T-helper 1 cell treated with Interleukin-12 subunit alpha and Interleukin-12 subunit beta and Interleukin-4 antibody, amounts not matched to agents 30 μg/mL and 1 μg/mL, for 36 hours (primary cell): ENCODE data around the gene ULBP1.
"Not testable (repeated sequence)": the region's sequence is repeated elsewhere in the genome, so short reads cannot be mapped to it uniquely, and the experiment has no call there.

Experiments used
- H3K27ac Mint-ChIP-seq: one replicate; pipeline ENCODE4 v1.8.0; 2021; ENCODE audit warnings: mild to moderate bottlenecking, mixed read lengths
- H3K27me3 Mint-ChIP-seq: one replicate; pipeline ENCODE4 v1.8.0; 2021; ENCODE audit warnings: low read depth, mixed read lengths
- H3K36me3 Mint-ChIP-seq: one replicate; pipeline ENCODE4 v1.8.0; 2021; ENCODE audit warnings: low read depth, mixed read lengths
- H3K4me1 Mint-ChIP-seq: one replicate; pipeline ENCODE4 v1.8.0; 2021; ENCODE audit warnings: low read depth, mixed read lengths
- H3K4me3 Mint-ChIP-seq: one replicate; pipeline ENCODE4 v1.8.0; 2021; ENCODE audit warnings: mild to moderate bottlenecking, moderate library complexity, mixed read lengths
- H3K9me3 Mint-ChIP-seq: one replicate; pipeline ENCODE4 v1.8.0; 2021; ENCODE audit warnings: mixed read lengths

The ULBP1 gene

GRCh38 chr6:149939909-149940671 lies 23.7 kb upstream of the ULBP1 start:
- no peaks in the 10 kb centered on the region for H3K9me3 Mint-ChIP-seq
- H3K27ac Mint-ChIP-seq = peak overlapping the region; percentile 38
- H3K36me3 Mint-ChIP-seq = no peaks in the 10 kb centered on the region
- peaks cover 35% of the 10 kb centered on the region for H3K4me1 Mint-ChIP-seq
- H3K4me3 Mint-ChIP-seq = peak overlapping the region; percentile 7
- peaks cover 82% of the 10 kb centered on the region for H3K27me3 Mint-ChIP-seq

- Mint-ChIP-seq H3K4me3 (peak overlapping the region; percentile 7), H3K27ac (peak overlapping the region; percentile 38), H3K27me3 (peaks cover 80% of the 10 kb centered on the region), H3K36me3 (no peaks in the 10 kb centered on the region), H3K9me3 (no peaks in the 10 kb centered on the region), H3K4me1 (peaks cover 34% of the 10 kb centered on the region)
These were observed 23.1 kb upstream of the ULBP1 start for GRCh38 chr6:149940672-149940982.

GRCh38 chr6:149941583-149942460 lies 21.9 kb upstream of the ULBP1 start, which contains the start of gene ULBP2:
Gene ULBP2 (plus strand): TSS chr6:149942014. CDS start chr6:149942073, 59 bp downstream.
- no peaks in the 10 kb centered on the region for H3K9me3 Mint-ChIP-seq
- no peaks in the 10 kb centered on the region for H3K36me3 Mint-ChIP-seq
- H3K27me3 Mint-ChIP-seq = peaks cover 76% of the 10 kb centered on the region
- peak within 1 kb of the TSS; percentile 72 for H3K27ac Mint-ChIP-seq
- H3K4me1 Mint-ChIP-seq = peaks cover 34% of the 10 kb centered on the region
- peak within 1 kb of the TSS; percentile 85 for H3K4me3 Mint-ChIP-seq

GRCh38 chr6:149942461-149942829 lies 21.3 kb upstream of the ULBP1 start:
- Mint-ChIP-seq H3K27me3 (peaks cover 72% of the 10 kb centered on the region), H3K4me3 (peak overlapping the region; percentile 82), H3K9me3 (no peaks in the 10 kb centered on the region), H3K4me1 (peaks cover 34% of the 10 kb centered on the region), H3K36me3 (no peaks in the 10 kb centered on the region), H3K27ac (peak overlapping the region; percentile 66)

- Mint-ChIP-seq H3K27me3 (peaks cover 75% of the 10 kb centered on the region), H3K4me3 (peak overlapping the region; percentile 82), H3K4me1 (peaks cover 31% of the 10 kb centered on the region)
- H3K9me3 Mint-ChIP-seq, H3K36me3 Mint-ChIP-seq, H3K27ac Mint-ChIP-seq: not testable (repeated sequence)
These were observed 20.4 kb upstream of the ULBP1 start for GRCh38 chr6:149943321-149943720.

GRCh38 chr6:149945276-149945675 lies 18.5 kb upstream of the ULBP1 start:
- peaks cover 76% of the 10 kb centered on the region for H3K27me3 Mint-ChIP-seq
- not testable (repeated sequence) for H3K4me3 Mint-ChIP-seq, H3K27ac Mint-ChIP-seq, H3K9me3 Mint-ChIP-seq, H3K36me3 Mint-ChIP-seq
- H3K4me1 Mint-ChIP-seq = peaks cover 15% of the 10 kb centered on the region

DNA sequence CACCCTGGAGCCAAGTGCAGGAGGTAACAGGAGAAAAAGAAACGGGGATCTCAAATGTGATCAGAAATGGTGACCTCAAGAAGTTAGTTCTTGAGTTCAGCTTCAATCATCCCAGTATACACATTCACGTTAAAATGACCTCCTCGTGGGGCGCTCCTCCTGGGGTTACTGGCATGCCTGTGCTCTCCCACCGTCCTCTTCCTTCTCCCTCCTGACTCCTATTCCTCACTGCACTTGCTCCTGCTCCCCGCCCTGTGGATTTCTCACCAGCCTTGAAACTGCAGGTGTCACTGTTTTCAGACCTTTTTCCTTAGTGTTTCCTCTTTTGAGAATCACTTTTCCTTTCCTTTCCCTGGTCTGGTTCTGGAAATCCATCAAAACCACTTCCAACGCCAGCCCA lies 17.1 kb upstream of the ULBP1 start:
- not testable (repeated sequence) for H3K36me3 Mint-ChIP-seq, H3K9me3 Mint-ChIP-seq, H3K4me3 Mint-ChIP-seq, H3K4me1 Mint-ChIP-seq, H3K27ac Mint-ChIP-seq
- H3K27me3 Mint-ChIP-seq = peaks cover 76% of the 10 kb centered on the region

DNA sequence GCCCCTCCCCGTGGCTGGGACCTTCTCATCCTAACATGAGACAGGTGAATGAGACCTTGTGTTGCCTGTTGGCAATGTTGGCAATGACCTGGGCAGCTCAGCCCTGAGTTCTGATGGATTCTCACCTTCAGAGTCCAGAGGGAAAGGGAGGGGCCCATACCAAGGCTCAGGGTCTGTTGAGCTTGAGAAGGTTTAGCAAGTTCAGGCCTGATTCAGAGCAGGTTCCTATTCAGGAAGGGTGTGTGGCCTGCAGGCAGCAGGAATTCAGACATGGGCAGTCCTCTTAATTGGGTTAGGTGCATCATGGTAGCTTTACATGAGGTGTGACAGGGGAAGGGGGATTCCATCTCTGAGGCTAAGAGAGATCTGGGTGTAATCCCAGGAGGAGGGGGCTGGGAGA lies 16.2 kb upstream of the ULBP1 start:
- not testable (repeated sequence) for H3K9me3 Mint-ChIP-seq, H3K4me1 Mint-ChIP-seq, H3K27ac Mint-ChIP-seq, H3K4me3 Mint-ChIP-seq, H3K36me3 Mint-ChIP-seq
- peaks cover 77% of the 10 kb centered on the region for H3K27me3 Mint-ChIP-seq

DNA sequence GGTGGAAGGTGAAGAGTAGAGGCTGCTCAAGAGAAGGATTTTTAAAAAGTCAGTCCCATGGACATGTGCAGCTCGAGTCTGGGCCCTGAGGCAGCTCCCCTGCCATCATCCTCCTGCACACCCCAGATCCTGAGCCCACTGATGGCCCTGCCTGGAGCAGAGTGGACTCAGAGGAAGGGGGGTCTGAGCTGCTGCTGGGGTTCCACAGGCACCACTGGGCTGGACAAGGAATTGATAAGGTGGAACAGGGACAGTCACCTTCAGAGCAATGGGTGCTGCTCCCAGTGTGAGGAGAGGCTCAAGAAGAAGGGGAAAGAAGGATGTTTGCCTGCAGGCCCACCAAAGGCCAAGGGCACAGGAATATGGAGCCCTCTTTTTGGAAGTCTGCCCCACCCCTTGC lies 15.7 kb upstream of the ULBP1 start:
- no peak overlapping the region for H3K27ac Mint-ChIP-seq
- H3K4me3 Mint-ChIP-seq = no peak overlapping the region
- H3K9me3 Mint-ChIP-seq = no peaks in the 10 kb centered on the region
- H3K36me3 Mint-ChIP-seq = no peaks in the 10 kb centered on the region
- no peaks in the 10 kb centered on the region for H3K4me1 Mint-ChIP-seq
- H3K27me3 Mint-ChIP-seq = peaks cover 77% of the 10 kb centered on the region

DNA sequence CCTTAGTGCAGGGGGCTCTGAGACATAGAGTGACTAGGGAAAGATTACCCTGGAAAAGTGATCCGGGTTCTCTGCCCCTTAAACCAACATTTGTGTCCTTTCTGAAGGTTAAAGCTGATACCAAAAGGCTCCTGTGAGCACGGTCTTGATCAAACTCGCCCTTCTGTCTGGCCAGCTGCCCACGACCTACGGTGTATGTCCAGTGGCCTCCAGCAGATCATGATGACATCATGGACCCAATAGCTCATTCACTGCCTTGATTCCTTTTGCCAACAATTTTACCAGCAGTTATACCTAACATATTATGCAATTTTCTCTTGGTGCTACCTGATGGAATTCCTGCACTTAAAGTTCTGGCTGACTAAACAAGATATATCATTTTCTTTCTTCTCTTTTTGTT lies 15.1 kb upstream of the ULBP1 start:
- Mint-ChIP-seq H3K36me3 (no peaks in the 10 kb centered on the region), H3K27ac (no peak overlapping the region), H3K9me3 (no peaks in the 10 kb centered on the region), H3K4me3 (no peak overlapping the region), H3K4me1 (no peaks in the 10 kb centered on the region), H3K27me3 (peaks cover 77% of the 10 kb centered on the region)

DNA sequence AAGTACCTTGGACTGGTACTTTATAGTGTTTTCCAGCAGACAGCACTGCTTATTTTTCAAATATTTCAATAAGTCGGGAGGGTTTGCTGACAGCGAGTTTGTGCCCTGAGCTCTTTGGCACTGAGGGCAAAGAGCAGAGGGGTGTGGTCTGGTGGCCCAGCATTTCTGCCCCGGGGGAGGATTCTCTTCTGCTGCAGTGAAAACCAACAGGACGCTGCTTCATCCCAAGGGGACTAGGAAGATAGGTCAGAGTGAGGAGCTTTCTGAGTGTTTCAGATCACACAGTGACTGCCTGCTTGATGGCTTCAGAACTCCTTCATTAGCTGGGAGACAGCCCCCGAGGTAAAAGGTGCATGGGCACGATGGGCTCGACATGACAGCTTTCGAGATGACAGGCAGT lies 13.3 kb upstream of the ULBP1 start:
- Mint-ChIP-seq H3K4me3 (no peak overlapping the region), H3K27me3 (peaks cover 77% of the 10 kb centered on the region), H3K27ac (no peak overlapping the region), H3K36me3 (no peaks in the 10 kb centered on the region), H3K9me3 (no peaks in the 10 kb centered on the region), H3K4me1 (peaks cover 5% of the 10 kb centered on the region)

DNA sequence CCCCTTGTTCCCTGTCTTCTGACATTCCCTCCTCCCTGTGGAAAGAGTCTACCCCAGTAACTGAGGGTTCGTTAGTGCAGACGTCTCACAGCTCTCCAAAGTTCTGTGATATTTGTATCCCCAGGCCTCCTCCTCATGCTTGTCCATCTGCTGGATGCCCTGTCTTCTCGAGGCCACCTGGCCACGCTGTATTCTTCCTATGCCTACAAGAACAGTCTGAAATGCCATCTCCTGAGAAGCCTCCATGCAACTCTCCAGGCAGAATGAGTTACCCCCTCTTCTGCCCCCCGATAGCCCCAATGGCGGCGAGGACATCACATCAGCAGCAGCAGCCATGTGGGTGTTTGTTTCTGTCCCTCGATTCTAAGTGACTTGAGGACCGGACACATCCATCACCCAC lies 12.6 kb upstream of the ULBP1 start:
- H3K9me3 Mint-ChIP-seq = no peaks in the 10 kb centered on the region
- H3K27ac Mint-ChIP-seq = no peak overlapping the region
- H3K27me3 Mint-ChIP-seq = peaks cover 83% of the 10 kb centered on the region
- H3K4me1 Mint-ChIP-seq = peaks cover 6% of the 10 kb centered on the region
- no peaks in the 10 kb centered on the region for H3K36me3 Mint-ChIP-seq
- no peak overlapping the region for H3K4me3 Mint-ChIP-seq

- Mint-ChIP-seq H3K9me3 (no peaks in the 10 kb centered on the region), H3K4me1 (peaks cover 6% of the 10 kb centered on the region), H3K36me3 (no peaks in the 10 kb centered on the region)
These were observed 12.1 kb upstream of the ULBP1 start for GRCh38 chr6:149951626-149952025.

GRCh38 chr6:149953390-149953789 lies 10.4 kb upstream of the ULBP1 start:
- not testable (repeated sequence) for H3K27ac Mint-ChIP-seq, H3K4me3 Mint-ChIP-seq, H3K4me1 Mint-ChIP-seq, H3K36me3 Mint-ChIP-seq, H3K9me3 Mint-ChIP-seq
- H3K27me3 Mint-ChIP-seq = peaks cover 82% of the 10 kb centered on the region

More at GRCh38 chr6:149951626-149952025, 12.1 kb upstream of the ULBP1 start:
- Mint-ChIP-seq H3K27me3 (peaks cover 80% of the 10 kb centered on the region), H3K27ac (no peak overlapping the region), H3K4me3 (no peak overlapping the region)

DNA sequence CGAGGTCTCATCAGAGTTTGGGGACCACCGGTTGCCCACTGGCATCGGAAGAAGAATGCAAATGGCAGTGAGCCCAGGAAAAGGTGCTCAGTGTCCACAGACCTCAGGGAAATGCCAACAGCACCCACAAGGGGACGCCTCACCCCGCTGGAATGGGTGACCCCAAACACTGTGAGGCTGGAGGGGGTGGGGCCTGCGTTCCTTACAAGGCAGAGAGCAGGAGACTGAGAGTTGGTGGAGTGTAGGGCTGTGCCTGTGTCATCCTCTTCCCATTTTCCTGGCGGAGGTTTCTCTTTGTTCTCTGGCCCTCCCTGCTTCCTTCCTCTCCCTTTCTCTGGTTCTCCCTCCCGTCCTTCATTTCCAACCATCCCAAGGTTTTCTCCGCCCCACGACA lies 9.8 kb upstream of the ULBP1 start:
- H3K9me3 Mint-ChIP-seq, H3K36me3 Mint-ChIP-seq, H3K4me1 Mint-ChIP-seq, H3K4me3 Mint-ChIP-seq, H3K27ac Mint-ChIP-seq: not testable (repeated sequence)
- H3K27me3 Mint-ChIP-seq = peaks cover 84% of the 10 kb centered on the region
